ENCODE measurements around the gene PCDHGB7. TPM values are rescaled to one million over a fixed set of nuclear protein-coding genes. Genes with fewer than 3 reads are reported as not detected.
"Not testable (repeated sequence)": the region's sequence is repeated elsewhere in the genome, so short reads cannot be mapped to it uniquely, and the experiment has no call there.

The PCDHGB7 gene
- total RNA-seq, 1 experiment from 2014 or later = 2.6 TPM

DNA sequence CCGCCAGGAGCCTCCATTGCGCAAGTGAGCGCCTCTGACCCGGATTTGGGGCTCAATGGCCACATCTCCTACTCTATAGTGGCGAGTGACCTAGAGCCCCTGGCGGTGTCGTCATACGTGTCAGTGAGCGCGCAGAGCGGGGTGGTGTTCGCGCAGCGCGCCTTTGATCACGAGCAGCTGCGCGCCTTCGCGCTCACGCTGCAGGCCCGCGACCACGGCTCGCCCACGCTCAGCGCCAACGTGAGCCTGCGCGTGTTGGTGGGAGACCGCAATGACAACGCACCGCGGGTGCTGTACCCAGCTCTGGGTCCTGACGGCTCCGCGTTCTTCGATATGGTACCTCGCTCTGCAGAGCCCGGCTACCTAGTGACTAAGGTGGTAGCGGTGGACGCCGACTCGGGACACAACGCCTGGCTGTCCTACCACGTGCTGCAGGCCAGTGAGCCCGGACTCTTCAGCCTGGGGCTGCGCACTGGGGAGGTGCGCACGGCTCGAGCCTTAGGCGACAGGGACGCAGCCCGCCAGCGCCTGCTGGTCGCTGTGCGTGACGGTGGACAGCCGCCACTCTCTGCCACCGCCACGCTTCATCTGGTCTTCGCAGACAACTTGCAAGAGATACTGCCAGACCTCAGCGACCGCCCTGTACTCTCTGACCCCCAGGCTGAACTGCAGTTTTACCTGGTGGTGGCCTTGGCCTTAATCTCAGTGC is 7.7 kb upstream of the PCDHGB7 start:
- no peak for DNase-seq (ENCODE audit: low read depth in 1 of 2, low spot score in 2 of 2)
- H3K4me1 ChIP-seq (replicated peaks) = no peaks in the 10 kb centered on the region
- H3K36me3 ChIP-seq = no peaks in the 10 kb centered on the region
- H3K27ac ChIP-seq = no peak overlapping the region
- H3K4me3 ChIP-seq = no peak overlapping the region
- no peaks in the 10 kb centered on the region for H3K27me3 ChIP-seq (replicated peaks)
- peaks cover 17% of the 10 kb centered on the region for H3K9me3 ChIP-seq (replicated peaks)

DNA sequence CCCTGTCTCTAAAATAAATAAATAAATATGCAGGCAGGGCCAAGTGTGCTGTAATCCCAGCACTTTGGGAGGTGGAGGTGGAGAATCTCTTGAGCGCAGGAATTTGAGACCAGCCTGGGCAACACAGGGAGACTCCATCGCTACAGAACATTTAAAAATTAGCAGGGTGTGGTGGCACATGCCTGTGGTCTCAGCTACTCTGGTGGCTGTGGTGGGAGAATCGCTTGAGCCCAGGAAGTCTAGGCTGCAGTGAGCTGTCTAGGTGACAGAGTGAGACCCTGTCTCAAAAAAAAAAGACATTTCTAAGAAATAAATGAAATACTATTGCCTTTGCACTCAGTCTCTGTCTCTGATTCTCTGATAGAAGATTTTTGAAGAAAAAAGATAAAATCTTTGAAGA is 5.9 kb upstream of the PCDHGB7 start:
- no peak overlapping the region for H3K27ac ChIP-seq
- no peaks in the 10 kb centered on the region for H3K36me3 ChIP-seq
- no peaks in the 10 kb centered on the region for H3K27me3 ChIP-seq (replicated peaks)
- H3K4me3 ChIP-seq = no peak overlapping the region
- H3K9me3 ChIP-seq (replicated peaks) = peaks cover 17% of the 10 kb centered on the region
- H3K4me1 ChIP-seq (replicated peaks) = no peaks in the 10 kb centered on the region
- peak in 1 of 2 experiments; percentile 9 for DNase-seq (ENCODE audit: low read depth in 1 of 2, low spot score in 2 of 2)

DNA sequence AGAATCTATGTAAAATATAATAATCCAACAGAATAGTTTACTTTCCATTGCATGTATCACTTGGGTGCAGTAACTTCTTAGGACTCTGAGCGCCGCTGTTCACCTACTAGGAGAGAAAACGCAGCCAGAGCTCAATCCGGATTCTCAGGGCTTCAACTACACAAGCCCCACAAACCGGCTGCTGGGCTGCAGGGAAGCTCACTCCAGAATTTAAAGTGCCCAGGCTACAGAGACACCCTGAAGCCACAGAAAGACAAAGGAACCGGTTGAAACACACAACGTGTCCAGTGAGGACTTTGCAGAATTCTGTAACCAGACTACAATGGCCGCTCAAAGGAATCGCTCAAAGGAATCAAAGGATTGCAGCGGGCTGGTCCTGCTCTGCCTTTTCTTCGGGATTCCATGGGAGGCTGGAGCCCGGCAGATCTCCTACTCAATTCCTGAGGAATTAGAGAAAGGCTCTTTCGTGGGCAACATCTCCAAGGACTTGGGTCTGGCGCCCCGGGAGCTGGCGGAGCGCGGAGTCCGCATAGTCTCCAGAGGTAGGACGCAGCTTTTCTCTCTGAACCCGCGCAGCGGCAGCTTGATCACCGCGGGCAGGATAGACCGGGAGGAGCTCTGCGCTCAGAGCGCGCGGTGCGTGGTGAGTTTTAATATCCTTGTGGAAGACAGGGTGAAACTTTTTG is 4.5 kb upstream of the PCDHGB7 start, which contains the start of gene PCDHGA10:
PCDHGA10 (plus strand) TSS at position 134 of the 686 bp plus-strand sequence; CDS start at position 323, 189 bp downstream.
- Histone ChIP-seq H3K9me3 (replicated peaks) (peaks cover 14% of the 10 kb centered on the region), H3K4me1 (replicated peaks) (no peaks in the 10 kb centered on the region), H3K27me3 (replicated peaks) (no peaks in the 10 kb centered on the region), H3K27ac (no peak within 1 kb of the TSS), H3K4me3 (0 out of 2 replicates have a peak within 1 kb of the TSS, but pooled peaks have one; percentile 4), H3K36me3 (no peaks in the 10 kb centered on the region)
- DNase-seq (ENCODE audit: low read depth in 1 of 2, low spot score in 2 of 2) = peak in 1 of 2 experiments; percentile 37

DNA sequence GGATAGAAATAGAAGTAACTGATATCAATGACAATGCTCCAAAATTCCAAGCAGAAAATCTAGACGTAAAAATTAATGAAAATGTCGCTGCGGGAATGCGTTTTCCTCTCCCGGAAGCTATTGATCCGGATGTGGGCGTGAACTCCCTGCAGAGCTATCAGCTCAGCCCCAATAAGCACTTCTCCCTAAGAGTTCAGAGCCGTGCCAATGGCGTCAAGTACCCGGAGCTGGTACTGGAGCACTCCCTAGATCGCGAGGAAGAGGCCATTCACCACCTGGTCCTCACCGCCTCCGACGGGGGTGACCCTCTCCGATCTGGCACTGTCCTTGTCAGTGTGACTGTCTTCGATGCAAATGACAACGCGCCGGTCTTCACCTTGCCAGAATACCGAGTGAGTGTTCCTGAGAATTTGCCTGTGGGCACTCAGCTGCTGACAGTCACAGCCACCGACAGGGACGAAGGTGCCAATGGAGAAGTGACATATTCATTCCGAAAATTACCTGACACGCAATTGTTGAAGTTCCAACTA is 3.9 kb upstream of the PCDHGB7 start:
- Histone ChIP-seq H3K27ac (no peak overlapping the region), H3K4me3 (no peak overlapping the region), H3K36me3 (no peaks in the 10 kb centered on the region), H3K9me3 (replicated peaks) (peaks cover 20% of the 10 kb centered on the region), H3K27me3 (replicated peaks) (no peaks in the 10 kb centered on the region), H3K4me1 (replicated peaks) (no peaks in the 10 kb centered on the region)
- DNase-seq (ENCODE audit: low read depth in 1 of 2, low spot score in 2 of 2) = no peak

DNA sequence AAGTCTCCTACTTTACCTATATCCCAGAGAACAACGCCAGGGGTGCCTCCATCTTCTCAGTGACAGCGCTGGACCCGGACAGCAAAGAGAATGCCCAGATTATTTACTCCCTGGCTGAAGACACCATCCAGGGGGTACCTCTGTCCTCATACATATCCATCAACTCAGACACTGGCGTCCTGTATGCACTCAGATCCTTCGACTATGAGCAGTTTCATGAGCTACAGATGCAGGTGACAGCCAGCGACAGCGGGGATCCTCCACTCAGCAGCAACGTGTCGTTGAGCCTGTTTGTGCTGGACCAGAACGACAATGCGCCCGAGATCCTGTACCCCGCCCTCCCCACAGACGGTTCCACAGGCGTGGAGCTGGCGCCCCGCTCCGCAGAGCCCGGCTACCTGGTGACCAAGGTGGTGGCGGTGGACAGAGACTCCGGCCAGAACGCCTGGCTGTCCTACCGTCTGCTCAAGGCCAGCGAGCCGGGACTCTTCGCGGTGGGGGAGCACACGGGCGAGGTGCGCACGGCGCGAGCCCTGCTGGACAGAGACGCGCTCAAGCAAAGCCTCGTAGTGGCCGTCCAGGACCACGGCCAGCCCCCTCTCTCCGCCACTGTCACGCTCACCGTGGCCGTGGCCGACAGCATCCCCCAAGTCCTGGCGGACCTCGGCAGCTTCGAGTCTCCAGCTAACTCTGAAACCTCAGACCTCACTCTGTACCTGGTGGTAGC is 2.8 kb upstream of the PCDHGB7 start:
- not testable (repeated sequence) for H3K27me3 ChIP-seq (replicated peaks); H3K4me3 ChIP-seq; H3K27ac ChIP-seq; H3K4me1 ChIP-seq (replicated peaks); H3K36me3 ChIP-seq; DNase-seq (ENCODE audit: low read depth in 1 of 2, low spot score in 2 of 2)
- peaks cover 30% of the 10 kb centered on the region for H3K9me3 ChIP-seq (replicated peaks)

DNA sequence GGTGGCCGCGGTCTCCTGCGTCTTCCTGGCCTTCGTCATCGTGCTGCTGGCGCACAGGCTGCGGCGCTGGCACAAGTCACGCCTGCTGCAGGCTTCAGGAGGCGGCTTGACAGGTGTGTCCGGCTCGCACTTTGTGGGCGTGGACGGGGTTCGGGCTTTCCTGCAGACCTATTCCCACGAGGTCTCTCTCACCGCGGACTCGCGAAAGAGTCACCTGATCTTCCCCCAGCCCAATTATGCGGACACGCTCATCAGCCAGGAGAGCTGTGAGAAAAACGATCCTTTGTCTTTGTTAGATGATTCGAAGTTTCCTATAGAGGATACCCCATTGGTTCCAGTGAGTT is 2.2 kb upstream of the PCDHGB7 start:
- H3K36me3 ChIP-seq; H3K4me1 ChIP-seq (replicated peaks); H3K27me3 ChIP-seq (replicated peaks); H3K27ac ChIP-seq; H3K4me3 ChIP-seq; DNase-seq (ENCODE audit: low read depth in 1 of 2, low spot score in 2 of 2): not testable (repeated sequence)
- H3K9me3 ChIP-seq (replicated peaks) = peaks cover 30% of the 10 kb centered on the region

DNA sequence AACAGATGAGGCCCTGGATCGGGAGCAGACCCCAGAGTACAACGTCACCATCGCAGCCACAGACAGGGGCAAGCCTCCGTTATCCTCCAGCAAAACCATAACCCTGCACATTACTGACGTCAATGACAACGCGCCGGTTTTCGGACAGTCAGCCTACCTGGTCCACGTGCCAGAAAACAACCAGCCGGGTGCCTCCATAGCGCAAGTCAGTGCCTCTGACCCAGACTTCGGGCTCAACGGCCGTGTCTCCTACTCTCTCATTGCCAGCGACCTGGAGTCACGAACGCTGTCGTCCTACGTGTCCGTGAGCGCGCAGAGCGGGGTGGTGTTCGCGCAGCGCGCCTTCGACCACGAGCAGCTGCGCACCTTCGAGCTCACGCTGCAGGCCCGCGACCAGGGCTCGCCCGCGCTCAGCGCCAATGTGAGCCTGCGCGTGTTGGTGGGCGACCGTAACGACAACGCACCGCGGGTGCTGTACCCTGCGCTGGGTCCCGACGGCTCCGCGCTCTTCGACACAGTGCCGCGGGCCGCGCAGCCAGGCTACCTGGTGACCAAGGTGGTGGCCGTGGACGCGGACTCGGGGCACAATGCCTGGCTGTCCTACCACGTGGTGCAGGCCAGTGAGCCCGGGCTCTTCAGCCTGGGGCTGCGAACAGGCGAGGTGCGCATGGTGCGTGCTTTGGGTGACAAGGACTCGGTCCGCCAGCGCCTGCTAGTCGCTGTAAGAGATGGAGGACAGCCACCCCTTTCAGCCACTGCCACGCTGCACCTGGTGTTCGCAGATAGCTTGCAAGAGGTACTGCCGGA is 1.8 kb downstream of the PCDHGB7 start:
- no peaks in the 10 kb centered on the region for H3K4me1 ChIP-seq (replicated peaks)
- no peak for DNase-seq (ENCODE audit: low read depth in 1 of 2, low spot score in 2 of 2)
- no peaks in the 10 kb centered on the region for H3K27me3 ChIP-seq (replicated peaks)
- H3K9me3 ChIP-seq (replicated peaks) = peaks cover 40% of the 10 kb centered on the region
- H3K27ac ChIP-seq = no peak overlapping the region
- no peaks in the 10 kb centered on the region; the same call in 1 of the 2 replicates for H3K36me3 ChIP-seq
- no peak overlapping the region for H3K4me3 ChIP-seq

DNA sequence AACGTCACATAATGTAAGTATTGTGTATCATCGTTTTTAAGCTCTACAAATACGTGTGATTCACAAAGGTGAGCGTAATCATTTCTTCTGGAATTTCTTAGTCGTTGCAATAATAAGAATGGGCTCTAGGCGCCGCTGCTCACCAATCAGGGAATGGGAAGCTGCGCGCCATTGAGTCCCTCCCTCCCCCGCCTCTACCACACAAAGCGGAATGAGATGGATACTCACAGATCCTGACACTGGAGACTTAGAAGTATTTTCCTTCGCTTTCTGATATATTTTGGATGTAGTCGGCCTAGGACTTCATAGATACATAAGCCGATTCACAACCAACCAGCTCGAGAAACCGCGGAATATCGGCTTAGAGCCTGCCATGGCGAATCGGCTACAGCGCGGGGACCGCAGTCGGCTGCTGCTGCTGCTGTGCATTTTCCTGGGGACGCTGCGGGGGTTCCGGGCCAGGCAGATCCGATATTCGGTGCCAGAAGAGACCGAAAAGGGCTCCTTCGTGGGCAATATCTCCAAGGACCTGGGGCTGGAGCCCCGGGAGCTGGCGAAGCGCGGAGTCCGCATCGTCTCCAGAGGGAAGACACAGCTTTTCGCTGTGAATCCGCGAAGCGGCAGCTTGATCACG is 3.5 kb downstream of the PCDHGB7 start, which contains the start of gene PCDHGA11:
PCDHGA11 (plus strand) TSS at position 197 of the 634 bp plus-strand sequence; CDS start at position 374, 177 bp downstream.
- Histone ChIP-seq H3K9me3 (replicated peaks) (peaks cover 40% of the 10 kb centered on the region), H3K27me3 (replicated peaks) (no peaks in the 10 kb centered on the region), H3K4me3 (no peak within 1 kb of the TSS), H3K4me1 (replicated peaks) (no peaks in the 10 kb centered on the region), H3K36me3 (no peaks in the 10 kb centered on the region; the same call in 1 of the 2 replicates), H3K27ac (no peak within 1 kb of the TSS)
- no peak for DNase-seq (ENCODE audit: low read depth in 1 of 2, low spot score in 2 of 2)

DNA sequence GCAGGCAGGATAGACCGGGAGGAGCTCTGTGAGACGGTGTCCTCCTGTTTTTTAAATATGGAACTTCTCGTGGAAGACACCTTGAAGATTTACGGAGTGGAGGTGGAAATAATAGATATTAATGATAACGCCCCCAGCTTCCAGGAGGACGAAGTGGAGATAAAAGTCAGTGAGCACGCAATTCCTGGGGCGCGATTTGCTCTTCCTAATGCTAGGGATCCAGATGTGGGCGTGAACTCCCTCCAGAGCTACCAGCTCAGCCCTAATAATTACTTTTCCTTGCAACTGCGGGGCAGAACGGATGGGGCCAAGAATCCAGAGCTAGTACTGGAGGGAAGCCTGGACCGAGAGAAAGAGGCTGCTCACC is 4.0 kb downstream of the PCDHGB7 start:
- no peaks in the 10 kb centered on the region for H3K27me3 ChIP-seq (replicated peaks)
- no peak overlapping the region for H3K27ac ChIP-seq
- H3K9me3 ChIP-seq (replicated peaks) = peaks cover 40% of the 10 kb centered on the region
- H3K4me3 ChIP-seq = no peak overlapping the region
- H3K36me3 ChIP-seq = no peaks in the 10 kb centered on the region; the same call in 1 of the 2 replicates
- no peaks in the 10 kb centered on the region for H3K4me1 ChIP-seq (replicated peaks)
- DNase-seq (ENCODE audit: low read depth in 1 of 2, low spot score in 2 of 2) = no peak

DNA sequence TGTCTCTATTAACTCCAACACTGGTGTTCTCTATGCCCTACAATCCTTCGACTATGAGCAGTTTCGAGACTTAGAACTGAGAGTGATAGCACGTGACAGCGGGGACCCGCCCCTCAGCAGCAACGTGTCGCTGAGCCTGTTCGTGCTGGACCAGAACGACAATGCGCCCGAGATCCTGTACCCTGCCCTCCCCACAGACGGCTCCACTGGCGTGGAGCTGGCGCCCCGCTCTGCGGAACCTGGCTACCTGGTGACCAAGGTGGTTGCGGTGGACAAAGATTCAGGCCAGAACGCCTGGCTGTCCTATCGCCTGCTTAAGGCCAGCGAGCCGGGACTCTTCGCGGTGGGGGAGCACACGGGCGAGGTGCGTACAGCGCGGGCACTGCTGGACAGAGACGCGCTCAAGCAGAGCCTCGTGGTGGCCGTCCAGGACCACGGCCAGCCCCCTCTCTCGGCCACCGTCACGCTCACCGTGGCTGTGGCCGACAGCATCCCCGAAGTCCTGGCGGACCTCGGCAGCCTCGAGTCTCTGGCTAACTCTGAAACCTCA is 5.3 kb downstream of the PCDHGB7 start:
- Histone ChIP-seq H3K4me3 (no peak overlapping the region), H3K27ac (no peak overlapping the region), H3K27me3 (replicated peaks) (no peaks in the 10 kb centered on the region), H3K9me3 (replicated peaks) (peaks cover 47% of the 10 kb centered on the region), H3K4me1 (replicated peaks) (no peaks in the 10 kb centered on the region), H3K36me3 (no peaks in the 10 kb centered on the region; the same call in 1 of the 2 replicates)
- DNase-seq (ENCODE audit: low read depth in 1 of 2, low spot score in 2 of 2) = no peak

DNA sequence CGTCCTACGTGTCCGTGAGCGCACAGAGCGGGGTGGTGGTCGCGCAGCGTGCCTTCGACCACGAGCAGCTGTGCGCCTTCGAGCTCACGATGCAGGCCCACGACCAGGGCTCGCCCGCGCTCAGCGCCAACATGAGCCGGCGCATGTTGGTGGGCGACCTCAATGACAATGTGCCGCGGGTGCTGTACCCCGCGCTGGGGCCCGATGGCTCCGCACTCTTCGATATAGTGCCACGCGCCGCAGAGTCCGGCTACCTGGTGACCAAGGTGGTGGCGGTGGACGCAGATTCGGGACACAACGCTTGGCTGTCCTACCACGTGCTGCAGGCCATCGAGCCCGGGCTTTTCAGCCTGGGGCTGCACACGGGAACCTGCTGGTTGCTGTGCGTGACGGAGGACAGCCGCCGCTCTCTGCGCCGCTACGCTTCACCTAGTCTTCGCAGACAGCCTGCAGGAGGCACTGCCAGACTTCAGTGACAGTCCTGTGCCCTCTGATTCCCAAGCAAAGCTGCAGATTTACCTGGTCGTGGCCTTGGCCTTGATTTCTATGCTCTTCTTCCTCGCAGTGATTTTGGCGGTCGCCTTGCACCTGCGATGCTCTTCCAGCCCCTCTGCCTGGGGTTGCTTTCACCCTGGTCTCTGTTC is 10.4 kb downstream of the PCDHGB7 start:
- Histone ChIP-seq H3K4me1 (replicated peaks) (no peaks in the 10 kb centered on the region), H3K9me3 (replicated peaks) (peaks cover 31% of the 10 kb centered on the region), H3K36me3 (no peaks in the 10 kb centered on the region), H3K27ac (no peak overlapping the region), H3K4me3 (no peak overlapping the region), H3K27me3 (replicated peaks) (no peaks in the 10 kb centered on the region)
- no peak for DNase-seq (ENCODE audit: low read depth in 1 of 2, low spot score in 2 of 2)

DNA sequence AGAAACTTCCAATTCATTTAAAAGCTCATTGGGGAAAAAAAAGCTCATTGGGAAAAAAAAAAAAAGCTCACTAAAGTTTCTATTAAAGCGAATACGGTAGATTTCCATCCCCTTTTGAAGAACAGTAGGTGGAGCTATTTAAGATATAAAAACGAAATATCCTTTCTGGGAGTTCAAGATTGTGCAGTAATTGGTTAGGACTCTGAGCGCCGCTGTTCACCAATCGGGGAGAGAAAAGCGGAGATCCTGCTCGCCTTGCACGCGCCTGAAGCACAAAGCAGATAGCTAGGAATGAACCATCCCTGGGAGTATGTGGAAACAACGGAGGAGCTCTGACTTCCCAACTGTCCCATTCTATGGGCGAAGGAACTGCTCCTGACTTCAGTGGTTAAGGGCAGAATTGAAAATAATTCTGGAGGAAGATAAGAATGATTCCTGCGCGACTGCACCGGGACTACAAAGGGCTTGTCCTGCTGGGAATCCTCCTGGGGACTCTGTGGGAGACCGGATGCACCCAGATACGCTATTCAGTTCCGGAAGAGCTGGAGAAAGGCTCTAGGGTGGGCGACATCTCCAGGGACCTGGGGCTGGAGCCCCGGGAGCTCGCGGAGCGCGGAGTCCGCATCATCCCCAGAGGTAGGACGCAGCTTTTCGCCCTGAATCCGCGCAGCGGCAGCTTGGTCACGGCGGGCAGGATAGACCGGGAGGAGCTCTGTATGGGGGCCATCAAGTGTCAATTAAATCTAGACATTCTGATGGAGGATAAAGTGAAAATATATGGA is 13.0 kb downstream of the PCDHGB7 start, which contains the start of gene PCDHGA12:
PCDHGA12 (plus strand) TSS at position 176 of the 782 bp plus-strand sequence; CDS start at position 429, 253 bp downstream.
- no peaks in the 10 kb centered on the region for H3K27me3 ChIP-seq (replicated peaks)
- H3K27ac ChIP-seq = no peak within 1 kb of the TSS
- no peak within 1 kb of the TSS for H3K4me3 ChIP-seq
- peaks cover 29% of the 10 kb centered on the region for H3K9me3 ChIP-seq (replicated peaks)
- no peaks in the 10 kb centered on the region for H3K36me3 ChIP-seq
- no peaks in the 10 kb centered on the region for H3K4me1 ChIP-seq (replicated peaks)
- DNase-seq (ENCODE audit: low read depth in 1 of 2, low spot score in 2 of 2) = no peak
